Mesenchymal stem cell (in vitro differentiated cells and primary cell): ENCODE measurements around the gene BMERB1.

ENCODE experiments used
- DNase-seq: peaks from one replicate; pipeline ENCODE4 v3.0.0-alpha.2; 2013
- H2AFZ ChIP-seq: one replicate; pipeline ENCODE4 v1.6.1; 2013; ENCODE audit warnings: low read depth, mild to moderate bottlenecking, control low read depth, inconsistent platforms, low read length, moderate library complexity
- H2AK5ac ChIP-seq: 2 replicates; pipeline ENCODE4 v1.6.1; 2013; ENCODE audit warnings: low read length, moderate library complexity, mild to moderate bottlenecking, inconsistent platforms; ENCODE audit not compliant: severe bottlenecking
- H2BK120ac ChIP-seq: one replicate; pipeline ENCODE4 v1.6.1; 2013; ENCODE audit warnings: low read depth, mild to moderate bottlenecking, inconsistent platforms, low read length, moderate library complexity
- H2BK12ac ChIP-seq, 2 experiments: one replicate each; pipeline ENCODE4 v1.6.1; 2013; ENCODE audit warnings: inconsistent platforms in 2 of 2, low read length in 2 of 2, mild to moderate bottlenecking in 2 of 2, moderate library complexity in 2 of 2, control low read depth in 1 of 2
- H2BK15ac ChIP-seq: one replicate; pipeline ENCODE4 v1.6.1; 2013; ENCODE audit warnings: mild to moderate bottlenecking, low read depth, inconsistent platforms; ENCODE audit not compliant: poor library complexity, severe bottlenecking
- H2BK5ac ChIP-seq: 2 replicates; pipeline ENCODE4 v1.6.1; 2013; ENCODE audit warnings: low read depth, mild to moderate bottlenecking, low read length, control low read depth, inconsistent platforms; ENCODE audit not compliant: poor library complexity, severe bottlenecking
- H3K14ac ChIP-seq, 2 experiments: one replicate each; pipeline ENCODE4 v1.6.1; 2013; ENCODE audit warnings: inconsistent platforms in 2 of 2, low read length in 2 of 2, control low read depth in 1 of 2, mild to moderate bottlenecking in 1 of 2, moderate library complexity in 1 of 2
- H3K18ac ChIP-seq, 2 experiments: one replicate each; pipeline ENCODE4 v1.6.1; 2013; ENCODE audit warnings: inconsistent platforms in 2 of 2, low read length in 2 of 2, control low read depth in 1 of 2, low read depth in 1 of 2, mild to moderate bottlenecking in 1 of 2
- H3K23ac ChIP-seq, 2 experiments: one replicate each; pipeline ENCODE4 v1.6.1; 2013; ENCODE audit warnings: inconsistent platforms in 2 of 2, low read length in 2 of 2, mild to moderate bottlenecking in 2 of 2, moderate library complexity in 2 of 2, control low read depth in 1 of 2
- H3K27ac ChIP-seq: 2 replicates; pipeline ENCODE4 v1.5.1; 2013; ENCODE audit warnings: mild to moderate bottlenecking, moderate library complexity, low read length, control low read depth, inconsistent platforms; ENCODE audit not compliant: poor library complexity, severe bottlenecking
- H3K27me3 ChIP-seq, 2 experiments: 2 replicates each; pipeline versions ENCODE4 v1.6.1 to v1.7.0; 2013; ENCODE audit warnings: low read length in 2 of 2, mild to moderate bottlenecking in 2 of 2, moderate library complexity in 2 of 2, control low read depth in 1 of 2, inconsistent platforms in 1 of 2; ENCODE audit not compliant: control insufficient read depth in 1 of 2, insufficient read depth in 1 of 2
- H3K36me3 ChIP-seq, 2 experiments: 2 replicates each; pipeline versions ENCODE4 v1.6.1 to v1.7.0; 2013; ENCODE audit warnings: low read length in 2 of 2, control low read depth in 1 of 2, inconsistent platforms in 1 of 2, low read depth in 1 of 2, mild to moderate bottlenecking in 1 of 2; ENCODE audit not compliant: insufficient read depth in 2 of 2, control insufficient read depth in 1 of 2
- H3K4ac ChIP-seq, 2 experiments: one replicate each; pipeline ENCODE4 v1.6.1; 2013; ENCODE audit warnings: inconsistent platforms in 2 of 2, low read length in 2 of 2, mild to moderate bottlenecking in 2 of 2, moderate library complexity in 2 of 2, control low read depth in 1 of 2, low read depth in 1 of 2
- H3K4me1 ChIP-seq: 2 replicates; pipeline ENCODE4 v1.6.1; 2013; ENCODE audit warnings: low read depth, low read length, control low read depth; ENCODE audit not compliant: control insufficient read depth, insufficient read depth
- H3K4me2 ChIP-seq: 2 replicates; pipeline ENCODE4 v1.6.1; 2013; ENCODE audit warnings: low read length, mild to moderate bottlenecking, inconsistent platforms; ENCODE audit not compliant: poor library complexity, severe bottlenecking
- H3K4me3 ChIP-seq, 2 experiments: 2 replicates each; pipeline versions ENCODE4 v1.5.1 to v1.7.0; 2013; ENCODE audit warnings: low read length in 2 of 2, mild to moderate bottlenecking in 2 of 2, control low read depth in 1 of 2, low read depth in 1 of 2; ENCODE audit not compliant: insufficient read depth in 1 of 2
- H3K79me1 ChIP-seq: replicated peaks from 2 replicates; pipeline ENCODE4 v1.6.1; 2013; ENCODE audit warnings: mild to moderate bottlenecking, control low read depth, low read length, inconsistent platforms; ENCODE audit not compliant: poor library complexity, severe bottlenecking
- H3K9ac ChIP-seq: 2 replicates; pipeline ENCODE4 v1.7.0; 2013; ENCODE audit warnings: mild to moderate bottlenecking, low read length, moderate library complexity
- H3K9me3 ChIP-seq: 2 replicates; pipeline ENCODE4 v1.7.0; 2013; ENCODE audit warnings: mild to moderate bottlenecking, low read length; ENCODE audit not compliant: control insufficient read depth
- H4K8ac ChIP-seq: one replicate; pipeline ENCODE4 v1.6.1; 2013; ENCODE audit warnings: inconsistent platforms, mild to moderate bottlenecking, low read length, moderate library complexity
- H4K91ac ChIP-seq: one replicate; pipeline ENCODE4 v1.6.1; 2013; ENCODE audit warnings: mild to moderate bottlenecking, low read length, inconsistent platforms
- WGBS: methylation state at CpG from one replicate; pipeline ENCODE4 v1.1.7; 2013; ENCODE audit warnings: mixed read lengths; 5-methylcytosine and 5-hydroxymethylcytosine counted together

The BMERB1 gene

GRCh38 chr16:15610369-15610871 lies 176.0 kb downstream of the BMERB1 start:
- WGBS = 88% methylated on average over 10 of the region's 10 CpGs
- H3K9me3 ChIP-seq = no peaks in the 10 kb centered on the region
- H3K4me1 ChIP-seq = peaks cover 6% of the 10 kb centered on the region
- H2BK120ac ChIP-seq = no peak overlapping the region
- no peak overlapping the region for H4K91ac ChIP-seq
- no peak overlapping the region for H2BK12ac ChIP-seq
- no peak overlapping the region for H3K14ac ChIP-seq
- no peak overlapping the region for H2AK5ac ChIP-seq
- H3K9ac ChIP-seq = no peak overlapping the region
- no peak overlapping the region for H2BK5ac ChIP-seq
- peaks cover 46 to 85% of the 10 kb centered on the region in 2 experiments for H3K36me3 ChIP-seq
- no peak overlapping the region for H2AFZ ChIP-seq
- peak; percentile 42 for DNase-seq
- no peaks in the 10 kb centered on the region for H3K27me3 ChIP-seq
- peaks cover 16% of the 10 kb centered on the region for H3K79me1 ChIP-seq
- no peak overlapping the region for H3K4me3 ChIP-seq
- H3K18ac ChIP-seq = no peak overlapping the region
- H3K23ac ChIP-seq = no peak overlapping the region
- H3K27ac ChIP-seq = no peak overlapping the region
- no peak overlapping the region for H2BK15ac ChIP-seq
- no peak overlapping the region for H3K4ac ChIP-seq
- no peak overlapping the region for H3K4me2 ChIP-seq
- H4K8ac ChIP-seq = no peak overlapping the region

- no peak overlapping the region for H2BK12ac ChIP-seq
- H2BK5ac ChIP-seq = no peak overlapping the region
- H3K4ac ChIP-seq = no peak overlapping the region
- no peak overlapping the region for H3K27ac ChIP-seq
- H3K18ac ChIP-seq = no peak overlapping the region
- no peak overlapping the region for H2AFZ ChIP-seq
- DNase-seq = no peak
- H4K91ac ChIP-seq = no peak overlapping the region
- H3K4me1 ChIP-seq = peaks cover 7% of the 10 kb centered on the region
- H3K36me3 ChIP-seq = peaks cover 42 to 85% of the 10 kb centered on the region in 2 experiments
- H2AK5ac ChIP-seq = no peak overlapping the region
- H4K8ac ChIP-seq = no peak overlapping the region
- peaks cover 10% of the 10 kb centered on the region for H3K79me1 ChIP-seq
- no peak overlapping the region for H3K4me2 ChIP-seq
- H3K27me3 ChIP-seq = no peaks in the 10 kb centered on the region
- H3K9me3 ChIP-seq = no peaks in the 10 kb centered on the region
- 81% methylated on average over 7 of the region's 7 CpGs for WGBS
- no peak overlapping the region for H2BK15ac ChIP-seq
- H3K4me3 ChIP-seq = no peak overlapping the region
- no peak overlapping the region for H3K23ac ChIP-seq
- no peak overlapping the region for H2BK120ac ChIP-seq
- no peak overlapping the region for H3K9ac ChIP-seq
- no peak overlapping the region for H3K14ac ChIP-seq
Observed at GRCh38 chr16:15611610-15612009, 177.2 kb downstream of the BMERB1 start.

- H2AK5ac ChIP-seq = no peak overlapping the region
- H3K27ac ChIP-seq = no peak overlapping the region
- no peak overlapping the region for H3K23ac ChIP-seq
- peaks cover 43 to 88% of the 10 kb centered on the region in 2 experiments for H3K36me3 ChIP-seq
- H3K9ac ChIP-seq = no peak overlapping the region
- no peak overlapping the region for H4K8ac ChIP-seq
- H3K14ac ChIP-seq = no peak overlapping the region
- H3K27me3 ChIP-seq = no peaks in the 10 kb centered on the region
- H4K91ac ChIP-seq = no peak overlapping the region
- H2BK15ac ChIP-seq = no peak overlapping the region
- H3K4ac ChIP-seq = no peak overlapping the region
- H3K4me1 ChIP-seq = peaks cover 7% of the 10 kb centered on the region
- no peak for DNase-seq
- no peak overlapping the region for H2BK5ac ChIP-seq
- H2BK12ac ChIP-seq = no peak overlapping the region
- H3K4me2 ChIP-seq = no peak overlapping the region
- H3K18ac ChIP-seq = no peak overlapping the region
- H2BK120ac ChIP-seq = no peak overlapping the region
- 93% methylated on average over 4 of the region's 4 CpGs for WGBS
- H3K4me3 ChIP-seq = no peak overlapping the region
- H2AFZ ChIP-seq = no peak overlapping the region
- H3K9me3 ChIP-seq = no peaks in the 10 kb centered on the region
- peaks cover 1% of the 10 kb centered on the region for H3K79me1 ChIP-seq
Observed at GRCh38 chr16:15613676-15614075, 179.3 kb downstream of the BMERB1 start.

GRCh38 chr16:15616012-15616411 lies 181.6 kb downstream of the BMERB1 start:
- no peak overlapping the region for H4K91ac ChIP-seq
- peaks cover 7% of the 10 kb centered on the region for H3K4me1 ChIP-seq
- no peak overlapping the region for H3K23ac ChIP-seq
- no peak overlapping the region for H4K8ac ChIP-seq
- H3K14ac ChIP-seq = no peak overlapping the region
- no peak overlapping the region for H3K4ac ChIP-seq
- H2BK5ac ChIP-seq = no peak overlapping the region
- no peak overlapping the region for H3K9ac ChIP-seq
- no peak overlapping the region for H3K4me3 ChIP-seq
- H2BK120ac ChIP-seq = no peak overlapping the region
- H2AK5ac ChIP-seq = no peak overlapping the region
- H3K79me1 ChIP-seq = peaks cover 1% of the 10 kb centered on the region
- H3K27ac ChIP-seq = no peak overlapping the region
- no peaks in the 10 kb centered on the region for H3K9me3 ChIP-seq
- DNase-seq = no peak
- H3K27me3 ChIP-seq = no peaks in the 10 kb centered on the region
- H2AFZ ChIP-seq = no peak overlapping the region
- 97% methylated on average over 4 of the region's 4 CpGs for WGBS
- H2BK15ac ChIP-seq = no peak overlapping the region
- no peak overlapping the region for H2BK12ac ChIP-seq
- no peak overlapping the region for H3K18ac ChIP-seq
- no peak overlapping the region for H3K4me2 ChIP-seq
- H3K36me3 ChIP-seq = peaks cover 45 to 90% of the 10 kb centered on the region in 2 experiments
